A549 (cell line): ENCODE data around the gene TLE1.
"Not testable (repeated sequence)": the region's sequence is repeated elsewhere in the genome, so short reads cannot be mapped to it uniquely, and the experiment has no call there.

Experiments
- EP300 ChIP-seq, 2 experiments: fragments of >200 bp; sonication (Bioruptor Twin); formaldehyde crosslinking; IDR thresholded peaks; 2 replicates in 1 of 2; 3 replicates in 1 of 2; pipeline ENCODE4 v1.6.1; 2016 to 2017
- GATA3 ChIP-seq: IDR thresholded peaks from 2 replicates; pipeline ENCODE4 v1.6.1; 2012; ENCODE audit warnings: borderline replicate concordance
- KDM1A ChIP-seq: fragments of 200-600 bp; sonication (generic); IDR thresholded peaks from 2 replicates; pipeline ENCODE4 v1.6.1; 2016; ENCODE audit warnings: low read depth, mild to moderate bottlenecking
- PBX3 ChIP-seq: IDR thresholded peaks from 2 replicates; pipeline ENCODE4 v1.6.1; 2012
- RCOR1 ChIP-seq: fragments of 150-350 bp; IDR thresholded peaks from 2 replicates; pipeline ENCODE4 v1.6.1; 2014; ENCODE audit warnings: antibody characterized with exemption, low read length, low read depth
- USF2 ChIP-seq: fragments of 450-650 bp; IDR thresholded peaks from 2 replicates; pipeline ENCODE4 v1.6.1; 2014; ENCODE audit warnings: antibody characterized with exemption
- ZSCAN20 ChIP-seq: fragments of 250-450 bp; sonication (Bioruptor Pico); IDR thresholded peaks from 2 replicates; pipeline ENCODE4 v1.8.0; 2022; ENCODE audit warnings: mild to moderate bottlenecking, moderate library complexity
- TF ChIP-seq, protein P1 (sequence below): fragments of >200 bp; sonication (Bioruptor Twin); formaldehyde crosslinking; IDR thresholded peaks from 2 replicates; pipeline ENCODE4 v1.6.1; 2016
- TF ChIP-seq, protein P2 (sequence below): fragments of >200 bp; sonication (Bioruptor Twin); formaldehyde crosslinking; IDR thresholded peaks from 3 replicates; pipeline ENCODE4 v1.5.1; 2016

- not testable (repeated sequence) for TF ChIP-seq KDM1A; EP300 (IDR thresholded peaks at IDR 0.05); RCOR1; GATA3; ZSCAN20; USF2; PBX3
- TF ChIP-seq, protein P1, sequence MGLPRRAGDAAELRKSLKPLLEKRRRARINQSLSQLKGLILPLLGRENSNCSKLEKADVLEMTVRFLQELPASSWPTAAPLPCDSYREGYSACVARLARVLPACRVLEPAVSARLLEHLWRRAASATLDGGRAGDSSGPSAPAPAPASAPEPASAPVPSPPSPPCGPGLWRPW: not testable (repeated sequence)
- TF ChIP-seq, protein P2, sequence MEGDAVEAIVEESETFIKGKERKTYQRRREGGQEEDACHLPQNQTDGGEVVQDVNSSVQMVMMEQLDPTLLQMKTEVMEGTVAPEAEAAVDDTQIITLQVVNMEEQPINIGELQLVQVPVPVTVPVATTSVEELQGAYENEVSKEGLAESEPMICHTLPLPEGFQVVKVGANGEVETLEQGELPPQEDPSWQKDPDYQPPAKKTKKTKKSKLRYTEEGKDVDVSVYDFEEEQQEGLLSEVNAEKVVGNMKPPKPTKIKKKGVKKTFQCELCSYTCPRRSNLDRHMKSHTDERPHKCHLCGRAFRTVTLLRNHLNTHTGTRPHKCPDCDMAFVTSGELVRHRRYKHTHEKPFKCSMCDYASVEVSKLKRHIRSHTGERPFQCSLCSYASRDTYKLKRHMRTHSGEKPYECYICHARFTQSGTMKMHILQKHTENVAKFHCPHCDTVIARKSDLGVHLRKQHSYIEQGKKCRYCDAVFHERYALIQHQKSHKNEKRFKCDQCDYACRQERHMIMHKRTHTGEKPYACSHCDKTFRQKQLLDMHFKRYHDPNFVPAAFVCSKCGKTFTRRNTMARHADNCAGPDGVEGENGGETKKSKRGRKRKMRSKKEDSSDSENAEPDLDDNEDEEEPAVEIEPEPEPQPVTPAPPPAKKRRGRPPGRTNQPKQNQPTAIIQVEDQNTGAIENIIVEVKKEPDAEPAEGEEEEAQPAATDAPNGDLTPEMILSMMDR: not testable (repeated sequence)
These were observed 41.2 kb upstream of the TLE1 start for GRCh38 chr9:81730498-81730897.
